ENCODE data around the gene NTM. TPM values are rescaled to one million over a fixed set of nuclear protein-coding genes. Genes with fewer than 3 reads are reported as not detected.

The NTM gene
- total and polyA plus RNA-seq, 2 of the 8 experiments (the other 6 are each of a cell fraction or from before 2014, with no cell fraction given) = 13.4 to 20.0 TPM

DNA sequence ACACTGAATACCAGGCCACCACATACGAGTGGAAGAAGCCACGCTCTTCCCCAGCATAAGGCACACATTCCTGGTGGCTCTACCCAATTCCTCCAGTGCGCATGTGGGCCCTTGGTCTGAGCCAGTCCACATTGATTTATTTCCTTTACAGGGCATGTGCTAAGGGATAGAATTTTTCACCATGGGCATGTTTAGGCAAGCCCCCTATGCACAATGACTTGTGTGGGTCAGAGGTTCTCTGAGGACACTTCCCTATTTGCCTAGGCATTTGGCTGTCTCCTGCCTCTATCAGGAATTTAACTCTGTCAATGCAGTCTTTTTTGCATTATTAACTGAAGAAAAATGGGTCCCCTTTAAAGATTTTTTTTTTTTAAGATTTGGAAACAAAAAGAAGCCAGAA is 718.1 kb downstream of the NTM start (continued):
- TF ChIP-seq, protein P1, sequence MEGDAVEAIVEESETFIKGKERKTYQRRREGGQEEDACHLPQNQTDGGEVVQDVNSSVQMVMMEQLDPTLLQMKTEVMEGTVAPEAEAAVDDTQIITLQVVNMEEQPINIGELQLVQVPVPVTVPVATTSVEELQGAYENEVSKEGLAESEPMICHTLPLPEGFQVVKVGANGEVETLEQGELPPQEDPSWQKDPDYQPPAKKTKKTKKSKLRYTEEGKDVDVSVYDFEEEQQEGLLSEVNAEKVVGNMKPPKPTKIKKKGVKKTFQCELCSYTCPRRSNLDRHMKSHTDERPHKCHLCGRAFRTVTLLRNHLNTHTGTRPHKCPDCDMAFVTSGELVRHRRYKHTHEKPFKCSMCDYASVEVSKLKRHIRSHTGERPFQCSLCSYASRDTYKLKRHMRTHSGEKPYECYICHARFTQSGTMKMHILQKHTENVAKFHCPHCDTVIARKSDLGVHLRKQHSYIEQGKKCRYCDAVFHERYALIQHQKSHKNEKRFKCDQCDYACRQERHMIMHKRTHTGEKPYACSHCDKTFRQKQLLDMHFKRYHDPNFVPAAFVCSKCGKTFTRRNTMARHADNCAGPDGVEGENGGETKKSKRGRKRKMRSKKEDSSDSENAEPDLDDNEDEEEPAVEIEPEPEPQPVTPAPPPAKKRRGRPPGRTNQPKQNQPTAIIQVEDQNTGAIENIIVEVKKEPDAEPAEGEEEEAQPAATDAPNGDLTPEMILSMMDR (IDR thresholded peaks at IDR 0.05; ENCODE audit: control extremely low read depth in 1 of 3, insufficient read depth in 1 of 3, low read depth in 1 of 3, low read length in 3 of 3) = no peak
- TF ChIP-seq TCF12 (IDR thresholded peaks at IDR 0.05; ENCODE audit: low read depth, low read length) (no peak), TBP (IDR thresholded peaks at IDR 0.05; ENCODE audit: low read depth, low read length) (no peak), POLR2AphosphoS5 (IDR thresholded peaks at IDR 0.05; ENCODE audit: low read depth, low read length) (no peak)
